ENCODE data around the gene TOPAZ1. TPM values are rescaled to one million over a fixed set of nuclear protein-coding genes. Genes with fewer than 3 reads are reported as not detected.

The TOPAZ1 gene
- total RNA-seq, result not detected in 2 replicates

GRCh38 chr3:44241706-44242105, at the start of gene TOPAZ1:
Gene TOPAZ1, plus strand, starts transcription at chr3:44241886. Its CDS starts 168 bp downstream, at chr3:44242054.

DNA sequence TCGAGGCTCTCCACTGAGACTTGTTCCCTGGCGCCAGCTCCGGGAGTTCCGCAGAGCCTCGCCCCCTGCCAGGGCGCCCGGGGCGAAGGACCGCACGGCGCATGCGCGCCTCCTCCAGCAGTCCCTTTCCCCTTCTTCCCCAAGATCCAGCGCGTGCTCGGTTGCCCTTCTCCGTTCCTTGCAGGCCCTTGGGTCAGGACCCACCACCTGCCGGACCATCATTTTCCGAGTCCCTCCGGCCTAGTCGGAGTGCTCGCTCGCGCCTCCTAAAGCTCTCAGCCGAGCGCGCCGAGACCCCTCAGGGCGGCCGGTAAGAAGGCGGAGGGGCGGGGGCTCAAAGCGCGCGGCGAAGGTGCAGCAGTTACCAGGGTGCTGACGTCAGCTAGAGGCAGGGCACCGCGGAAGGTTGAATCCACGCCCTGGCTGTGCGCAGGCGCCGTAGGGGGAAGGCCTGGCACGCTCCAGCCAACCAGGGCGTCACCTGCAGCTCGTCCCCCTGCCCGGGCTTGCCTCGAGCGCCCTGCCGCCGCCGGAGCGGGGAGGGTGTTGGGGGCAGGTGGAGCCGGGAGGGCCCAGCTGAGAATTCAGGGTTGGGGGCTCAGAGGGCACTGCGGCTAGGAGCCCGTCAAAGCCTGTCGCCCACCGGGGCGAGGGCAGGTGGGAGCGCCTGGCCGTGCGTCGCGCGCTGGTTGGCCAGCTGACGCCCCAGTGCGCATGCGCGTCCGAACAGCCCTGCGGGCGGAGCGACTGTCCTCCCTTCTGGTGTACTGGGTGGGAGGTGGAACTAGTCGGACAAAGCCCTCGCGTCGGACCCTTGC, 96.5 kb downstream of the TOPAZ1 start, which contains the start of gene TCAIM:
Gene TCAIM (plus strand): TSS at position 757 of the 818 bp plus-strand sequence. CDS start 16,017 bp downstream, outside the sequence.

Other genes starting within 250 kb of the TOPAZ1 start
- gene TCAIM, start 96.9 kb downstream of the TOPAZ1 start, total RNA-seq, result 23.1 and 28.1 TPM in 2 replicates
- 6.5 and 8.2 TPM in 2 replicates for gene ZNF445, start 235.8 kb downstream of the TOPAZ1 start, total RNA-seq